GM23248 (cell line): ENCODE data around the gene NEFH. TPM values are rescaled to one million over a fixed set of nuclear protein-coding genes. Genes with fewer than 3 reads are reported as not detected.

ENCODE experiments used
- DNase-seq: peaks from one replicate; pipeline ENCODE4 v3.0.0-alpha.2; 2015
- H2AFZ ChIP-seq: fragments of 200-600 bp; sonication (generic); 2 replicates; pipeline ENCODE4 v1.6.1; 2016; ENCODE audit warnings: antibody characterized with exemption
- H3F3A ChIP-seq: fragments of 200-600 bp; sonication (generic); 2 replicates; pipeline ENCODE4 v1.6.1; 2016; ENCODE audit warnings: mild to moderate bottlenecking, antibody characterized with exemption, mixed run types; ENCODE audit not compliant: insufficient read depth
- H3K27ac ChIP-seq: fragments of 200-600 bp; sonication (generic); 2 replicates; pipeline ENCODE4 v1.5.1; 2016; ENCODE audit warnings: mild to moderate bottlenecking
- H3K27me3 ChIP-seq: fragments of 200-600 bp; sonication (generic); replicated peaks from 2 replicates; pipeline ENCODE4 v1.6.1; 2016; ENCODE audit warnings: mild to moderate bottlenecking; ENCODE audit not compliant: insufficient read depth
- H3K36me3 ChIP-seq: fragments of 200-600 bp; sonication (generic); 2 replicates; pipeline ENCODE4 v1.6.1; 2016; ENCODE audit warnings: low read depth, mild to moderate bottlenecking
- H3K4me1 ChIP-seq: fragments of 200-600 bp; sonication (generic); 2 replicates; pipeline ENCODE4 v1.6.1; 2016; ENCODE audit warnings: mild to moderate bottlenecking; ENCODE audit not compliant: insufficient read depth
- H3K4me2 ChIP-seq: fragments of 200-600 bp; sonication (generic); one replicate; pipeline ENCODE4 v1.6.1; 2016; ENCODE audit warnings: mild to moderate bottlenecking; ENCODE audit not compliant: unreplicated experiment
- H3K4me3 ChIP-seq: fragments of 200-600 bp; sonication (generic); 2 replicates; pipeline ENCODE4 v1.5.1; 2016; ENCODE audit warnings: mild to moderate bottlenecking
- H3K79me2 ChIP-seq: fragments of 200-600 bp; sonication (generic); 2 replicates; pipeline ENCODE4 v1.6.1; 2016; ENCODE audit warnings: mild to moderate bottlenecking; ENCODE audit not compliant: insufficient read depth
- H3K9ac ChIP-seq: fragments of 200-600 bp; sonication (generic); 2 replicates; pipeline ENCODE4 v1.6.1; 2016; ENCODE audit warnings: mild to moderate bottlenecking
- H3K9me2 ChIP-seq: fragments of 200-600 bp; sonication (generic); 2 replicates; pipeline ENCODE4 v1.6.1; 2016; ENCODE audit warnings: mixed run types, mild to moderate bottlenecking, moderate library complexity; ENCODE audit not compliant: insufficient read depth
- H3K9me3 ChIP-seq: fragments of 200-600 bp; sonication (generic); one replicate; pipeline ENCODE4 v1.6.1; 2017; ENCODE audit warnings: low read depth
- H4K20me1 ChIP-seq: fragments of 200-600 bp; sonication (generic); 2 replicates; pipeline ENCODE4 v1.6.0; 2016; ENCODE audit not compliant: insufficient read depth
- EZH2 ChIP-seq: fragments of 200-600 bp; sonication (generic); IDR thresholded peaks from 2 replicates; pipeline ENCODE4 v1.6.1; 2018; ENCODE audit warnings: antibody characterized with exemption, mild to moderate bottlenecking; ENCODE audit not compliant: insufficient read depth, poor library complexity, severe bottlenecking
- EZH2phosphoT487 ChIP-seq: fragments of 200-600 bp; sonication (generic); IDR thresholded peaks from 2 replicates; pipeline ENCODE4 v1.6.1; 2018; ENCODE audit warnings: antibody characterized with exemption, moderate library complexity, mild to moderate bottlenecking, low read depth; ENCODE audit not compliant: insufficient read depth
- WGBS, 2 experiments: methylation state at CpG; one replicate each; pipeline ENCODE4 v1.1.6; 2015 to 2017; ENCODE audit warnings: low lambda C conversion rate in 2 of 2, low coverage in 1 of 2; ENCODE audit errors: missing lambda C conversion rate in 2 of 2; 5-methylcytosine and 5-hydroxymethylcytosine counted together
- in situ Hi-C: fragments of 300-500 bp; cut with MboI; formaldehyde crosslinking; loops from 2 replicates; pipeline ENCODE4 v1.15.0; 2020
- polyA plus RNA-seq: library from polyadenylated mRNA; unstranded; fragments of >200 nt; fragmentation: Nextera tagmentation; extraction: Ambion mirVana; gene quantifications from 2 replicates; pipeline ENCODE4 v1.2.1, GENCODE V29; 2016
- total RNA-seq: library from RNA; depleted of rRNA; stranded (reverse); fragments of >200 nt; shearing (Covaris generic); gene quantifications from 2 replicates; pipeline ENCODE4 v1.2.3, GENCODE V29; 2014

NEFH gene
- total and polyA plus RNA-seq, 2 experiments from 2014 or later = 0.65 to 2.5 TPM

DNA sequence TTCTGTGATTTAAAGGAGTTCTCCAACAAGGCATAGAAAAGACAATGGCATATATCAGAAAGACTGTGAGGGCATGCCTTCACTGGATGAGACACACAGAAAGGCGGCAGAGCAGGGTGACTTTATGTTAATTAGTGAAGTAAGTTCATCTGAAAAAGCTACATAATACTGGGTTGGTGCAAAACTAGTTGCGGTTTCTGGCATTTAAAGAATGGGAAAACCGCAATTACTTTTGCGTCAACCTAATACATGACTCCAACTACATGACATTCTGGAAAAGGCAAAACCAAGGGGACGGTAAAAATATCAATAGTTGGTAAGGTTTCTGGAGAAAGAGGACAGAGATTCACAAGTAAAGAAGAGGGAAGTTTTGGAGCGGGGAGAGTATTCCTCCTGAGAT, 36.6 kb upstream of the NEFH start:
- Histone ChIP-seq H3K27me3 (no peaks in the 10 kb centered on the region), H3F3A (no peaks in the 10 kb centered on the region), H3K27ac (no peak overlapping the region), H3K4me2 (no peak overlapping the region), H3K9me2 (no peaks in the 10 kb centered on the region), H2AFZ (no peak overlapping the region), H3K4me3 (no peak overlapping the region), H3K36me3 (no peaks in the 10 kb centered on the region), H3K79me2 (no peaks in the 10 kb centered on the region), H3K9me3 (no peaks in the 10 kb centered on the region), H4K20me1 (no peaks in the 10 kb centered on the region), H3K4me1 (no peaks in the 10 kb centered on the region), H3K9ac (no peak overlapping the region)
- in situ Hi-C loops = no loop called here
- 80% methylated on average over 6 of the region's 6 CpGs for WGBS, 2 experiments
- TF ChIP-seq EZH2 (no peak), EZH2phosphoT487 (no peak)
- DNase-seq = no peak

DNA sequence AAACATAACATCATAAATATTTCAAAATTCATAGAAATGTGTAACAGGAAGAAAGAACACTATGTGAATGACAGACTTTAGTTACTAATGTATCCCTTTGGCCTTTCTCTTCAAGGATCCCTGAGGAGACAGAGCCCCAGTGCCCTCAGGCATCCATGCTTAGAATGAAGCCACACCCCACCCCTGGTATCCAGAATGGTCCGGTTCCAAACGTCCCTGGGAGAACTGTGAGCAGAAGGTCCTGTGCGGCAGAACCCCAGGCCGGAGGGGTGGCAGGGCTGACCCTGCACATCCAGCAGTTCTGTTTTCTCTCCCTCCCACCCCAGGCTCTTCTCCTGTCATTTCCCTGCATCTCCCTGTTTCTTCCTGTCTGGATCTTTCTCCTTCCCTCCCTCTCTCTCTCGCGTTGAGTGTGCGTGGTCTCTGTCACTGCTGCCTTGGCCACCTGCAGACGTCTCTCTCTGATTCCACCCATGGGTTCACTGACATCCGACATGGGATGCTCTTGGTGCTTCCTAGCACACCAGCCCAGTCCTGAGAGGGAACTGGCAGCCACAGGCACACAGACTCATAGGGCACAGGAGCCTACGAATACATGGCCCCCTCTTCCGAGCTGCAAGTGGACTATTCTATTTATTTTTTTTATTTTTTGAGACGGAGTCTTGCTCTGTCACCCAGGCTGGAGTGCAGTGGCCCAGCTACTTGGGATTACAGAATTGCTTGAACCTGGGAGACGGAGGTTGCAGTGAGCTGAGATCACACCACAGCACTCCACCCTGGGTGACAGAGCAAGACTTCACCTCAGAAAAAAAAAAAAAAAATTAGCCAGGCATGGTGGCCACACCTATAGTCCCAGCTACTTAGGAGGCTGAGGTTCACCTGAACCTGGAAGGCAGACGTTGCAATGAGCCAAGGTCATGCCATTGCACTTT, 35.9 kb upstream of the NEFH start:
- no peak overlapping the region for H2AFZ ChIP-seq

DNA sequence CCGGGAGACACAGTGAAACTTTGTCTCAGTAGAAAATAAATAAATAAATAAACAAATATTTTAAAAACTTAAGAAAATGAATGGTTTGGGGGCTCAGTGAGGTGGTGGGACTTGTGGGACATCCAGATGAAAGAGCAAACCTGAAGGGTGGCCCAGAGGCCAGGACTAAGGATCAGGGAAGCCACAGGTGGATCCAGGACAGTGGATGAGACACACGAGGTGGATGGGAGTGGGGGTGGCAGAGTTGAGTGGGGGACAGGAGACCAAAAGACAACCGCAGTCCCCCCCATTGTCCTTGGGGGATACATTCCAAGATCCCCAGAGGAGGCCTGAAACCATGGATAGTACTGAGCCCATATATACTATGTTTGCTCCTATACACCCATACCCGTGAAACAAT, 34.5 kb upstream of the NEFH start:
- in situ Hi-C loops = no loop called here
- TF ChIP-seq EZH2phosphoT487 (no peak), EZH2 (no peak)
- H4K20me1 ChIP-seq = no peaks in the 10 kb centered on the region
- no peak overlapping the region for H3K4me3 ChIP-seq
- no peaks in the 10 kb centered on the region for H3K36me3 ChIP-seq
- H3K9ac ChIP-seq = no peak overlapping the region
- no peak overlapping the region for H2AFZ ChIP-seq
- no peaks in the 10 kb centered on the region for H3K27me3 ChIP-seq
- no peaks in the 10 kb centered on the region for H3K9me3 ChIP-seq
- no peaks in the 10 kb centered on the region for H3K9me2 ChIP-seq
- no peak overlapping the region for H3K27ac ChIP-seq
- H3K4me2 ChIP-seq = no peak overlapping the region
- no peak for DNase-seq
- 54 to 56% methylated on average over 4 of the region's 4 CpGs for WGBS, 2 experiments
- no peaks in the 10 kb centered on the region for H3K4me1 ChIP-seq
- no peaks in the 10 kb centered on the region for H3F3A ChIP-seq
- H3K79me2 ChIP-seq = no peaks in the 10 kb centered on the region

More for the DNA sequence above, 35.9 kb upstream of the NEFH start:
- DNase-seq = no peak
- Histone ChIP-seq H3K4me3 (no peak overlapping the region), H3F3A (no peaks in the 10 kb centered on the region), H3K27me3 (no peaks in the 10 kb centered on the region), H3K79me2 (no peaks in the 10 kb centered on the region), H3K9ac (no peak overlapping the region), H3K9me2 (no peaks in the 10 kb centered on the region), H4K20me1 (no peaks in the 10 kb centered on the region), H3K27ac (no peak overlapping the region), H3K4me2 (no peak overlapping the region), H3K9me3 (no peaks in the 10 kb centered on the region), H3K4me1 (no peaks in the 10 kb centered on the region), H3K36me3 (no peaks in the 10 kb centered on the region)
- 47 to 54% methylated on average over 14 of the region's 14 CpGs for WGBS, 2 experiments
- TF ChIP-seq EZH2phosphoT487 (no peak), EZH2 (no peak)
- in situ Hi-C loops = no loop called here

GRCh38 chr22:29447906-29448305, 32.1 kb upstream of the NEFH start:
- H3K9ac ChIP-seq = no peak overlapping the region
- no peaks in the 10 kb centered on the region for H3K27me3 ChIP-seq
- TF ChIP-seq EZH2phosphoT487 (no peak), EZH2 (no peak)
- no peaks in the 10 kb centered on the region for H3K9me3 ChIP-seq
- 62 to 68% methylated on average over 5 of the region's 5 CpGs for WGBS, 2 experiments
- no peak overlapping the region for H3K4me3 ChIP-seq
- in situ Hi-C loops = no loop called here
- no peaks in the 10 kb centered on the region for H3K4me1 ChIP-seq
- H3K4me2 ChIP-seq = no peak overlapping the region
- no peaks in the 10 kb centered on the region for H3F3A ChIP-seq
- no peak overlapping the region for H2AFZ ChIP-seq
- H4K20me1 ChIP-seq = no peaks in the 10 kb centered on the region
- no peak for DNase-seq
- no peak overlapping the region for H3K27ac ChIP-seq
- no peaks in the 10 kb centered on the region for H3K9me2 ChIP-seq
- H3K36me3 ChIP-seq = no peaks in the 10 kb centered on the region
- H3K79me2 ChIP-seq = no peaks in the 10 kb centered on the region
